Activated CD8-positive, alpha-beta T cell treated with anti-CD3 and anti-CD28 coated beads for 36 hours (primary cell): ENCODE data around the gene MYBBP1A. TPM values are rescaled to one million over a fixed set of nuclear protein-coding genes. Genes with fewer than 3 reads are reported as not detected.

Experiments used
- ATAC-seq: fragments of 200-7000 bp; cut with Tn5 transposase; one replicate; pipeline ENCODE4 v1.10.0; 2021; ENCODE audit warnings: mild to moderate bottlenecking, moderate library complexity
- CTCF ChIA-PET: fragments of 350-600 bp; sonication (Branson Sonifier 250); formaldehyde crosslinking; loops from one replicate; lab custom pipeline; 2021; ENCODE audit warnings: antibody characterized with exemption; lab: Charles Lee
- POLR2A ChIA-PET: fragments of 350-600 bp; sonication (Branson Sonifier 250); formaldehyde crosslinking; loops from one replicate; lab custom pipeline; 2021; ENCODE audit warnings: antibody characterized with exemption; lab: Charles Lee
- DNase-seq: peaks from one replicate; pipeline ENCODE4 v3.0.0-alpha.2; 2020
- H3K27ac Mint-ChIP-seq: one replicate; pipeline ENCODE4 v1.8.0; 2021; ENCODE audit warnings: mild to moderate bottlenecking, mixed read lengths
- H3K27me3 Mint-ChIP-seq: one replicate; pipeline ENCODE4 v1.8.0; 2021; ENCODE audit warnings: mixed read lengths
- H3K36me3 Mint-ChIP-seq: one replicate; pipeline ENCODE4 v1.8.0; 2021; ENCODE audit warnings: low read depth, mixed read lengths
- H3K4me1 Mint-ChIP-seq: one replicate; pipeline ENCODE4 v1.8.0; 2021; ENCODE audit warnings: low read depth, mixed read lengths
- H3K4me3 Mint-ChIP-seq: one replicate; pipeline ENCODE4 v1.8.0; 2021; ENCODE audit warnings: mild to moderate bottlenecking, moderate library complexity, mixed read lengths
- H3K9me3 Mint-ChIP-seq: one replicate; pipeline ENCODE4 v1.8.0; 2021; ENCODE audit warnings: mixed read lengths
- CTCF ChIP-seq: fragments of 200-600 bp; IDR thresholded peaks from one replicate; pipeline ENCODE4 v1.8.0; 2022; ENCODE audit warnings: antibody characterized with exemption, mild to moderate bottlenecking
- intact Hi-C: fragments of 100-400 bp; cut with micrococcal nuclease; formaldehyde crosslinking; loops from one replicate; pipeline ENCODE4 v1.10.0; 2022
- total RNA-seq, 2 experiments: library from RNA; stranded (reverse); gene quantifications; one replicate each; pipeline ENCODE4 v1.2.3, GENCODE V29; 2021

The MYBBP1A gene
- total RNA-seq, 2 experiments from 2014 or later: 104 to 107 TPM

GRCh38 chr17:4551796-4552525 is 3.2 kb downstream of the MYBBP1A start:
- Mint-ChIP-seq H3K27ac (no peak overlapping the region), H3K9me3 (no peaks in the 10 kb centered on the region), H3K36me3 (peaks cover 39% of the 10 kb centered on the region), H3K27me3 (no peaks in the 10 kb centered on the region), H3K4me3 (no peak overlapping the region), H3K4me1 (peaks cover 22% of the 10 kb centered on the region)
- no peak for TF ChIP-seq CTCF
- CTCF ChIA-PET: interaction anchor here (1.1 to 7.9 kb wide), 3 partner anchors 14 to 131 kb away, joined by 3 to 51 read pairs (median 5); no protein-coding TSS in a partner anchor
- ATAC-seq (no peak), DNase-seq (no peak)
- POLR2A ChIA-PET: interaction anchor here (0.6 to 4.8 kb wide), 4 partner anchors 8 to 48 kb away, joined by 3 to 45 read pairs (median 4); partner anchors contain the start of gene GGT6
- intact Hi-C loops: no loop called here

GRCh38 chr17:4551141-4551540 is 4.0 kb downstream of the MYBBP1A start:
- intact Hi-C loops: no loop called here

GRCh38 chr17:4550534-4551039 is 4.6 kb downstream of the MYBBP1A start:
- Mint-ChIP-seq H3K4me3 (no peak overlapping the region), H3K36me3 (peaks cover 42% of the 10 kb centered on the region), H3K4me1 (peaks cover 14% of the 10 kb centered on the region), H3K27me3 (no peaks in the 10 kb centered on the region), H3K27ac (no peak overlapping the region), H3K9me3 (no peaks in the 10 kb centered on the region)
- ATAC-seq (no peak), DNase-seq (no peak)
- POLR2A ChIA-PET: interaction anchor here (2.3 to 4.8 kb wide), 2 partner anchors 11 kb away, joined by 7 to 45 read pairs; no protein-coding TSS in a partner anchor
- CTCF ChIA-PET: interaction anchor here (1.3 to 7.9 kb wide), 2 partner anchors 12 to 16 kb away, joined by 3 to 51 read pairs; no protein-coding TSS in a partner anchor
- no peak for TF ChIP-seq CTCF
- intact Hi-C loops: no loop called here

More at GRCh38 chr17:4551141-4551540, 4.0 kb downstream of the MYBBP1A start:
- no peak for TF ChIP-seq CTCF
- DNase-seq (peak; percentile 42), ATAC-seq (no peak)
- Mint-ChIP-seq H3K4me1 (peaks cover 20% of the 10 kb centered on the region), H3K4me3 (no peak overlapping the region), H3K36me3 (peaks cover 42% of the 10 kb centered on the region), H3K9me3 (no peaks in the 10 kb centered on the region), H3K27ac (no peak overlapping the region), H3K27me3 (no peaks in the 10 kb centered on the region)
- CTCF ChIA-PET: interaction anchor here (1.3 to 7.9 kb wide), 2 partner anchors 11 to 15 kb away, joined by 3 to 51 read pairs; no protein-coding TSS in a partner anchor
- POLR2A ChIA-PET: interaction anchor here (1.0 to 4.8 kb wide), 3 partner anchors 9 to 12 kb away, joined by 4 to 45 read pairs (median 7); partner anchors contain the start of gene GGT6

GRCh38 chr17:4549781-4550533 is 5.2 kb downstream of the MYBBP1A start:
- Mint-ChIP-seq H3K4me1 (peaks cover 12% of the 10 kb centered on the region), H3K27me3 (no peaks in the 10 kb centered on the region), H3K9me3 (no peaks in the 10 kb centered on the region), H3K36me3 (peaks cover 45% of the 10 kb centered on the region), H3K27ac (no peak overlapping the region), H3K4me3 (no peak overlapping the region)
- ChIA-PET POLR2A (interaction anchor here (2.3 to 4.8 kb wide), 2 partner anchors 11 to 12 kb away, joined by 7 to 45 read pairs; no protein-coding TSS in a partner anchor), CTCF (interaction anchor here (1.3 to 7.9 kb wide), 2 partner anchors 12 to 16 kb away, joined by 3 to 51 read pairs; no protein-coding TSS in a partner anchor)
- TF ChIP-seq CTCF: no peak
- DNase-seq (no peak), ATAC-seq (no peak)
- intact Hi-C loops: no loop called here
